ENCODE data around the gene KCNN2. TPM values are rescaled to one million over a fixed set of nuclear protein-coding genes. Genes with fewer than 3 reads are reported as not detected.
"Not testable (repeated sequence)": the region's sequence is repeated elsewhere in the genome, so short reads cannot be mapped to it uniquely, and the experiment has no call there.

Gene KCNN2
- total RNA-seq, 1 donor from 2014 or later = 2.4 TPM

DNA sequence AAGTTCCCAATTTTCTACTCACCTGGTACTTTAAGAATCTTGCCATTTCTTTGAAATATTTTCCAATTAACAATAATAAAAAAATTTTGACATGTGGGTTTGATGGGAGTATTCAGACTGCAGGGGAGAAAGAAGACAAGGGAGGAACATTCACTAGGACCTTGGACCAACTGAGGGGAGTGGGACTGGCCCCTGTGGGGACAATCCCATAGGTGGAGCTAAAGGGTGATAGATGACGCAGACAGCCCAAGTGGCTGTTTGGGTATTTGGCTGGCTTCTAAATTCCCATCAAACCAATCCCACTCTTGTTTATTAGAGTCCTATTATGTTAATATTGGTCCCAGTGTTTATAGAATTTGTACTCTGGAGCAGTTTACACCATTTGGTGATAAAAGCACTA is 65.3 kb downstream of the KCNN2 start:
- Mint-ChIP-seq H3K27me3 (ENCODE audit: unreplicated experiment) (peaks cover 1% of the 10 kb centered on the region), H3K4me1 (ENCODE audit: unreplicated experiment) (no peaks in the 10 kb centered on the region), H3K9me3 (ENCODE audit: unreplicated experiment) (no peaks in the 10 kb centered on the region), H3K36me3 (ENCODE audit: low read depth, unreplicated experiment) (no peaks in the 10 kb centered on the region), H3K4me3 (ENCODE audit: unreplicated experiment) (no peak overlapping the region), H3K27ac (ENCODE audit: unreplicated experiment) (no peak overlapping the region)
- DNase-seq (ENCODE audit: low spot score) = no peak
- TF ChIP-seq, protein P1, sequence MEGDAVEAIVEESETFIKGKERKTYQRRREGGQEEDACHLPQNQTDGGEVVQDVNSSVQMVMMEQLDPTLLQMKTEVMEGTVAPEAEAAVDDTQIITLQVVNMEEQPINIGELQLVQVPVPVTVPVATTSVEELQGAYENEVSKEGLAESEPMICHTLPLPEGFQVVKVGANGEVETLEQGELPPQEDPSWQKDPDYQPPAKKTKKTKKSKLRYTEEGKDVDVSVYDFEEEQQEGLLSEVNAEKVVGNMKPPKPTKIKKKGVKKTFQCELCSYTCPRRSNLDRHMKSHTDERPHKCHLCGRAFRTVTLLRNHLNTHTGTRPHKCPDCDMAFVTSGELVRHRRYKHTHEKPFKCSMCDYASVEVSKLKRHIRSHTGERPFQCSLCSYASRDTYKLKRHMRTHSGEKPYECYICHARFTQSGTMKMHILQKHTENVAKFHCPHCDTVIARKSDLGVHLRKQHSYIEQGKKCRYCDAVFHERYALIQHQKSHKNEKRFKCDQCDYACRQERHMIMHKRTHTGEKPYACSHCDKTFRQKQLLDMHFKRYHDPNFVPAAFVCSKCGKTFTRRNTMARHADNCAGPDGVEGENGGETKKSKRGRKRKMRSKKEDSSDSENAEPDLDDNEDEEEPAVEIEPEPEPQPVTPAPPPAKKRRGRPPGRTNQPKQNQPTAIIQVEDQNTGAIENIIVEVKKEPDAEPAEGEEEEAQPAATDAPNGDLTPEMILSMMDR (IDR thresholded peaks at IDR 0.05; ENCODE audit: unreplicated experiment) = no peak

DNA sequence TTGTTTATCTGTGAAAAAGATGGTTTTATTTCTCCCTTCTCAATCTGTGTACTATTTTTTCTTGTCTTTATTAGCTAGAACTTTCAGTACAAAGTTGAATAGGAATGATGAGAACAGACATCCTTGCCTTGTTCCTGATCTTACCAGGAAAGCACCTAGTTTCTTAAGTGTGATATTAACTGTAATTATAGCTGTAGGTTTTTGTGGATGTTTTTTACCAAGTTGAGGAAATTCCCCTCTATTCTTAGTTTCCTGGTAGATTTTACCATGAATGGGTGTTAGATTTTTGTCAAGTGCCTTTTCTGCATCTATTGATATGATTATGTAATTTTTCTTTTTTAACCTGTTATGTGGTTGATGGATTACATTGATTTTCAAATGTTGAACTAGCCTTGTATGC is 68.7 kb downstream of the KCNN2 start:
- TF ChIP-seq, protein P1 (IDR thresholded peaks at IDR 0.05; ENCODE audit: unreplicated experiment) = no peak
- Mint-ChIP-seq H3K36me3 (ENCODE audit: low read depth, unreplicated experiment) (no peaks in the 10 kb centered on the region), H3K27me3 (ENCODE audit: unreplicated experiment) (peaks cover 1% of the 10 kb centered on the region)

DNA sequence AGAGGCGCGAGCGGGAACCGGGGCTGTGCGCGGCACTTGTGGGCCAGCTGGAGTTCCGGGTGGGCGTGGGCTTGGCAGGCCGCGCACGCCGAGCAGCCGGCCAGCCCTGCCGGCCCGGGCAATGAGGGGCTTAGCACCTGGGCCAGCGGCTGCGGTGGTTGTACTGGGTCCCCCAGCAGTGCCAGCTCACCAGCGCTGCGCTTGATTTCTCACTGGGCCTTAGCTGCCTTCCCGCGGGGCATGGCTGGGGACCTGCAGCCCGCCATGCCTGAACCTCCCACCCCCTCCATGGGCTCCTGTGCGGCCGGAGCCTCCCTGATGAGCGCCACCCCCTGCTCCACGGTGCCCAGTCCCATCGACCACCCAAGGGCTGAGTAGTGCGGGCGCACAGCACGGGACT is 70.8 kb downstream of the KCNN2 start:
- not testable (repeated sequence) for H3K27me3 Mint-ChIP-seq (ENCODE audit: unreplicated experiment); H3K36me3 Mint-ChIP-seq (ENCODE audit: low read depth, unreplicated experiment)

More for the DNA sequence above, 68.7 kb downstream of the KCNN2 start:
- DNase-seq (ENCODE audit: low spot score) = no peak
- Mint-ChIP-seq H3K27ac (ENCODE audit: unreplicated experiment) (no peak overlapping the region), H3K4me3 (ENCODE audit: unreplicated experiment) (no peak overlapping the region), H3K9me3 (ENCODE audit: unreplicated experiment) (no peaks in the 10 kb centered on the region), H3K4me1 (ENCODE audit: unreplicated experiment) (peaks cover 3% of the 10 kb centered on the region)

DNA sequence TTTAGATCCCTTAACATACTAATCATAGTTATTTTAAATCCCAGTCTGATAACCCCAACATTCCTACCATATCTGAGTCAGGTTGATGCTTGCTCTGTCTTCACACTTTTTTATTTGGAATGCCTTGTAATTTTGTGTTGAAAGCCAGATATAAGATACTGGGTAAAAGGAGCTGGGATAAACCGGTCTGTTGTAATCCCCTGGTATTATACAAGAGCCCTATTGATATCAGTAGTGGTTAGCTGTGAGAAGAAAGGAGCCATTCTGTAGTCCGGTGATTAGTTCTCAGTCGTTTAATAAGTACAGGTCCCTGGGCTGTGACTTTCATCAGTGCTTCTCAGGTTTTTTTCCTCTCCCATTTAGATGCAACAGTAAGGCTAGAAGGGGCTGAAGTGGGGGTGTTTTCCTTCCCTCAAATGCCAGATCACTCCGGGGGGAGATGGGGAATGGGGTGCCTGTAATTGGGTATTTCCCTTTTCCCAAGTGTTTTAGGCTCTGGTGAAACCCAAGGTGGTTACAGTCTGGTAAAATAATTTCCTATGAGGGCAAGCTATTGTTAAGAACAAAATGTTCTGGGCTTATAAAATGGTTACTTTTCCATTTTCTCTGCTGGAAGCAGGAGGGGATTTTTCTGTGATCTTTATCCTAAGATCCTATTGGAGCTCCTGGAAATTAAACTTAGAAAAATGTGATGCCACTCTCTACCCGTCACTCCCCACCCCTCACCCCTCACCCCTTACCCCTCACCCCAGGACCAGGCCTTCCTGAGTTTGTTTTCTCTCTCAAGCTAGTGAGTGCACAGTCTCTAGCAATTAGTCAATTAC is 72.7 kb downstream of the KCNN2 start:
- Mint-ChIP-seq H3K36me3 (ENCODE audit: low read depth, unreplicated experiment) (no peaks in the 10 kb centered on the region), H3K27me3 (ENCODE audit: unreplicated experiment) (peaks cover 3% of the 10 kb centered on the region), H3K4me3 (ENCODE audit: unreplicated experiment) (no peak overlapping the region), H3K9me3 (ENCODE audit: unreplicated experiment) (no peaks in the 10 kb centered on the region), H3K4me1 (ENCODE audit: unreplicated experiment) (peaks cover 22% of the 10 kb centered on the region), H3K27ac (ENCODE audit: unreplicated experiment) (no peak overlapping the region)
- TF ChIP-seq, protein P1 (IDR thresholded peaks at IDR 0.05; ENCODE audit: unreplicated experiment) = no peak
- DNase-seq (ENCODE audit: low spot score) = no peak

More for the DNA sequence above, 70.8 kb downstream of the KCNN2 start:
- H3K4me1 Mint-ChIP-seq (ENCODE audit: unreplicated experiment) = peaks cover 14% of the 10 kb centered on the region
- not testable (repeated sequence) for DNase-seq (ENCODE audit: low spot score); H3K4me3 Mint-ChIP-seq (ENCODE audit: unreplicated experiment); H3K27ac Mint-ChIP-seq (ENCODE audit: unreplicated experiment); H3K9me3 Mint-ChIP-seq (ENCODE audit: unreplicated experiment)

DNA sequence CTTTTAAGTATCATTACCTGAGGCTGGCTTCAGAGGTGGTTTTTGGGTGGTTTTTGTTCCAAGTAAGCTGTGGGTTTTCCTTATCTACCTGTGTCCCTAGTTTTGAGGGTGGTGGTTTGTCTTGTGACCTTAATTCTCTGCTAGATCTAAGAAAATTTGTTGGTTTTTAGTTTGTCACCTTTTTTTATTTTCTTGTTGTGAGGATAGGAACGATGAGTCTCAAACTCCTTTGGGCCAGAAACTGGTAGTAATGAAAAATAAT is 73.3 kb downstream of the KCNN2 start:
- Mint-ChIP-seq H3K9me3 (ENCODE audit: unreplicated experiment) (no peaks in the 10 kb centered on the region), H3K4me3 (ENCODE audit: unreplicated experiment) (no peak overlapping the region), H3K27ac (ENCODE audit: unreplicated experiment) (no peak overlapping the region), H3K36me3 (ENCODE audit: low read depth, unreplicated experiment) (no peaks in the 10 kb centered on the region), H3K4me1 (ENCODE audit: unreplicated experiment) (peaks cover 22% of the 10 kb centered on the region), H3K27me3 (ENCODE audit: unreplicated experiment) (peaks cover 2% of the 10 kb centered on the region)
- TF ChIP-seq, protein P1 (IDR thresholded peaks at IDR 0.05; ENCODE audit: unreplicated experiment) = no peak
- no peak for DNase-seq (ENCODE audit: low spot score)
